NT2/D1 (cell line): Measurements from ENCODE around the gene NLRC5.

Experiments
- SUZ12 ChIP-seq: IDR thresholded peaks from 2 replicates; pipeline ENCODE4 v1.6.1; 2011; ENCODE audit not compliant: insufficient read length, insufficient read depth; ENCODE audit errors: extremely low read depth
- ZNF274 ChIP-seq: IDR thresholded peaks from 2 replicates; pipeline ENCODE4 v1.6.1; 2011; ENCODE audit warnings: mild to moderate bottlenecking, low read depth, low read length

- no peak for TF ChIP-seq ZNF274
- TF ChIP-seq SUZ12: no peak
Observed at GRCh38 chr16:57008440-57008839, 19.1 kb downstream of the NLRC5 start.
